WTC11 (cell line): ENCODE data around the gene TRUB1.

Source experiments
- ARID4B ChIP-seq: sonication (generic); formaldehyde crosslinking; IDR thresholded peaks from 2 replicates; pipeline ENCODE4 v1.8.0; 2023; ENCODE audit warnings: missing genetic modification reagents, mild to moderate bottlenecking, borderline replicate concordance
- ATF3 ChIP-seq: sonication (generic); formaldehyde crosslinking; conservative IDR thresholded peaks from 2 replicates; pipeline ENCODE4 v1.8.1; 2022; ENCODE audit warnings: mild to moderate bottlenecking, missing genetic modification reagents
- CBFB ChIP-seq: sonication (generic); formaldehyde crosslinking; IDR thresholded peaks from 2 replicates; pipeline ENCODE4 v1.8.1; 2022; ENCODE audit warnings: mild to moderate bottlenecking, low read depth, missing genetic modification reagents
- CTCF ChIP-seq: fragments of 200-600 bp; IDR thresholded peaks from 2 replicates; pipeline ENCODE4 v1.8.0; 2022; ENCODE audit warnings: antibody characterized with exemption
- FOXJ3 ChIP-seq: sonication (generic); formaldehyde crosslinking; IDR thresholded peaks from 2 replicates; pipeline ENCODE4 v1.9.0; 2021; ENCODE audit warnings: missing genetic modification reagents, mild to moderate bottlenecking, borderline replicate concordance
- JUN ChIP-seq: sonication (generic); formaldehyde crosslinking; IDR thresholded peaks from 2 replicates; pipeline ENCODE4 v1.8.0; 2023; ENCODE audit warnings: mild to moderate bottlenecking, missing genetic modification reagents
- MAX ChIP-seq: sonication (generic); formaldehyde crosslinking; IDR thresholded peaks from 2 replicates; pipeline ENCODE4 v1.8.0; 2022; ENCODE audit warnings: mild to moderate bottlenecking, missing genetic modification reagents
- NFYB ChIP-seq: sonication (generic); formaldehyde crosslinking; conservative IDR thresholded peaks from 2 replicates; pipeline ENCODE4 v1.8.0; 2022; ENCODE audit warnings: low read depth, missing genetic modification reagents
- PRDM15 ChIP-seq: sonication (generic); formaldehyde crosslinking; IDR thresholded peaks from 2 replicates; pipeline ENCODE4 v1.8.0; 2022; ENCODE audit warnings: missing genetic modification reagents
- TEAD4 ChIP-seq: sonication (generic); formaldehyde crosslinking; IDR thresholded peaks from 2 replicates; pipeline ENCODE4 v1.8.0; 2022; ENCODE audit warnings: mild to moderate bottlenecking, missing genetic modification reagents
- USF1 ChIP-seq: sonication (generic); formaldehyde crosslinking; IDR thresholded peaks from 2 replicates; pipeline ENCODE4 v1.8.0; 2022; ENCODE audit warnings: mild to moderate bottlenecking, missing genetic modification reagents
- ZNF263 ChIP-seq: sonication (generic); formaldehyde crosslinking; IDR thresholded peaks from 2 replicates; pipeline ENCODE4 v1.8.1; 2022; ENCODE audit warnings: low read depth, mild to moderate bottlenecking, moderate library complexity, missing genetic modification reagents
- ZNF512 ChIP-seq: sonication (generic); formaldehyde crosslinking; IDR thresholded peaks from 2 replicates; pipeline ENCODE4 v1.8.1; 2022; ENCODE audit warnings: missing genetic modification reagents, borderline replicate concordance
- ZNF532 ChIP-seq: fragments of 250-450 bp; sonication (Bioruptor Pico); IDR thresholded peaks from 2 replicates; pipeline ENCODE4 v1.9.0; 2021; ENCODE audit warnings: mild to moderate bottlenecking, borderline replicate concordance

GRCh38 chr10:114912470-114912859 is 25.5 kb upstream of the TRUB1 start:
- TF ChIP-seq CTCF (no peak), ARID4B (CRISPR knock-in tag) (no peak), PRDM15 (CRISPR knock-in tag) (no peak), ATF3 (CRISPR knock-in tag) (no peak), CBFB (CRISPR knock-in tag) (no peak), TEAD4 (CRISPR knock-in tag) (no peak), FOXJ3 (CRISPR knock-in tag) (no peak), ZNF532 (CRISPR knock-in tag) (no peak), USF1 (CRISPR knock-in tag) (no peak), ZNF263 (CRISPR knock-in tag) (no peak), NFYB (CRISPR knock-in tag) (no peak), MAX (CRISPR knock-in tag) (no peak), ZNF512 (CRISPR knock-in tag) (no peak), JUN (CRISPR knock-in tag) (no peak)
